ENCODE results near the gene PCDH9. TPM values are rescaled to one million over a fixed set of nuclear protein-coding genes. Genes with fewer than 3 reads are reported as not detected.

PCDH9 gene
- total and polyA plus RNA-seq, 2 experiments from 2014 or later = 0.31 to 0.52 TPM

- TF ChIP-seq, protein P1, sequence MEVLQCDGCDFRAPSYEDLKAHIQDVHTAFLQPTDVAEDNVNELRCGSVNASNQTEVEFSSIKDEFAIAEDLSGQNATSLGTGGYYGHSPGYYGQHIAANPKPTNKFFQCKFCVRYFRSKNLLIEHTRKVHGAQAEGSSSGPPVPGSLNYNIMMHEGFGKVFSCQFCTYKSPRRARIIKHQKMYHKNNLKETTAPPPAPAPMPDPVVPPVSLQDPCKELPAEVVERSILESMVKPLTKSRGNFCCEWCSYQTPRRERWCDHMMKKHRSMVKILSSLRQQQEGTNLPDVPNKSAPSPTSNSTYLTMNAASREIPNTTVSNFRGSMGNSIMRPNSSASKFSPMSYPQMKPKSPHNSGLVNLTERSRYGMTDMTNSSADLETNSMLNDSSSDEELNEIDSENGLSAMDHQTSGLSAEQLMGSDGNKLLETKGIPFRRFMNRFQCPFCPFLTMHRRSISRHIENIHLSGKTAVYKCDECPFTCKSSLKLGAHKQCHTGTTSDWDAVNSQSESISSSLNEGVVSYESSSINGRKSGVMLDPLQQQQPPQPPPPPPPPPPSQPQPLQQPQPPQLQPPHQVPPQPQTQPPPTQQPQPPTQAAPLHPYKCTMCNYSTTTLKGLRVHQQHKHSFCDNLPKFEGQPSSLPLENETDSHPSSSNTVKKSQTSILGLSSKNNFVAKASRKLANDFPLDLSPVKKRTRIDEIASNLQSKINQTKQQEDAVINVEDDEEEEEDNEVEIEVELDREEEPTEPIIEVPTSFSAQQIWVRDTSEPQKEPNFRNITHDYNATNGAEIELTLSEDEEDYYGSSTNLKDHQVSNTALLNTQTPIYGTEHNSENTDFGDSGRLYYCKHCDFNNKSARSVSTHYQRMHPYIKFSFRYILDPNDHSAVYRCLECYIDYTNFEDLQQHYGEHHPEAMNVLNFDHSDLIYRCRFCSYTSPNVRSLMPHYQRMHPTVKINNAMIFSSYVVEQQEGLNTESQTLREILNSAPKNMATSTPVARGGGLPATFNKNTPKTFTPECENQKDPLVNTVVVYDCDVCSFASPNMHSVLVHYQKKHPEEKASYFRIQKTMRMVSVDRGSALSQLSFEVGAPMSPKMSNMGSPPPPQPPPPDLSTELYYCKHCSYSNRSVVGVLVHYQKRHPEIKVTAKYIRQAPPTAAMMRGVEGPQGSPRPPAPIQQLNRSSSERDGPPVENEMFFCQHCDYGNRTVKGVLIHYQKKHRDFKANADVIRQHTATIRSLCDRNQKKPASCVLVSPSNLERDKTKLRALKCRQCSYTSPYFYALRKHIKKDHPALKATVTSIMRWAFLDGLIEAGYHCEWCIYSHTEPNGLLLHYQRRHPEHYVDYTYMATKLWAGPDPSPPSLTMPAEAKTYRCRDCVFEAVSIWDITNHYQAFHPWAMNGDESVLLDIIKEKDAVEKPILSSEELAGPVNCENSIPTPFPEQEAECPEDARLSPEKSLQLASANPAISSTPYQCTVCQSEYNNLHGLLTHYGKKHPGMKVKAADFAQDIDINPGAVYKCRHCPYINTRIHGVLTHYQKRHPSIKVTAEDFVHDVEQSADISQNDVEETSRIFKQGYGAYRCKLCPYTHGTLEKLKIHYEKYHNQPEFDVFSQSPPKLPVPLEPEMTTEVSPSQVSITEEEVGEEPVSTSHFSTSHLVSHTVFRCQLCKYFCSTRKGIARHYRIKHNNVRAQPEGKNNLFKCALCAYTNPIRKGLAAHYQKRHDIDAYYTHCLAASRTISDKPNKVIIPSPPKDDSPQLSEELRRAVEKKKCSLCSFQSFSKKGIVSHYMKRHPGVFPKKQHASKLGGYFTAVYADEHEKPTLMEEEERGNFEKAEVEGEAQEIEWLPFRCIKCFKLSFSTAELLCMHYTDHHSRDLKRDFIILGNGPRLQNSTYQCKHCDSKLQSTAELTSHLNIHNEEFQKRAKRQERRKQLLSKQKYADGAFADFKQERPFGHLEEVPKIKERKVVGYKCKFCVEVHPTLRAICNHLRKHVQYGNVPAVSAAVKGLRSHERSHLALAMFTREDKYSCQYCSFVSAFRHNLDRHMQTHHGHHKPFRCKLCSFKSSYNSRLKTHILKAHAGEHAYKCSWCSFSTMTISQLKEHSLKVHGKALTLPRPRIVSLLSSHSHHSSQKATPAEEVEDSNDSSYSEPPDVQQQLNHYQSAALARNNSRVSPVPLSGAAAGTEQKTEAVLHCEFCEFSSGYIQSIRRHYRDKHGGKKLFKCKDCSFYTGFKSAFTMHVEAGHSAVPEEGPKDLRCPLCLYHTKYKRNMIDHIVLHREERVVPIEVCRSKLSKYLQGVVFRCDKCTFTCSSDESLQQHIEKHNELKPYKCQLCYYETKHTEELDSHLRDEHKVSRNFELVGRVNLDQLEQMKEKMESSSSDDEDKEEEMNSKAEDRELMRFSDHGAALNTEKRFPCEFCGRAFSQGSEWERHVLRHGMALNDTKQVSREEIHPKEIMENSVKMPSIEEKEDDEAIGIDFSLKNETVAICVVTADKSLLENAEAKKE (CRISPR knock-in tag; IDR thresholded peaks at IDR 0.05) = no peak
- TF ChIP-seq JUNB (IDR thresholded peaks at IDR 0.05; ENCODE audit: unreplicated experiment) = no peak
- no peak for TF ChIP-seq ZNF331 (CRISPR knock-in tag; IDR thresholded peaks at IDR 0.05; ENCODE audit: low read depth)
These were observed 747.3 kb downstream of the PCDH9 start (continued) for GRCh38 chr13:66482836-66483235.

DNA sequence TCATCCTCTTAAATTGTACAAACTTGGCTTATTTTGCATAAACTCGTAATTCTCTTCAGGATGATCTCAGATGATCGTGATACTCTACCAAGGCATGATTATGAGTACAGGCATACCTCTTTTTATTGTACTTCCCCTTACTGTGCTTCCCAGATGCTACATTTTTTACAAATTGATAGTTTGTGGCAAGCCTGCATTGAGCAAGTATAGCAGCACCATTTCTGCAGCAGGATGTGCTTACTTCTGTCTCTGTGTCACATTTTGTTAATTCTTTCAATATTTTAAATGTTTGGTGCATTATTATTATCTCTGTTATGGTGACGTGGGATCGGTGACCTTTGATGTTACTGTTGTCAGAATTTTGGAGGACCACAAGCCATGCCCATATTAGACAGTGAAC, 752.3 kb downstream of the PCDH9 start:
- Mint-ChIP-seq H3K27me3 (ENCODE audit: insufficient read depth, low read depth, poor library complexity) (no peaks in the 10 kb centered on the region), H3K4me3 (no peak overlapping the region), H3K27ac (no peak overlapping the region), H3K9me3 (no peaks in the 10 kb centered on the region), H3K36me3 (ENCODE audit: low read depth) (0 out of 3 replicates have a peak, but pooled peaks cover 3% of the 10 kb centered on the region), H3K4me1 (no peaks in the 10 kb centered on the region)
- ATAC-seq (no peak), DNase-seq (ENCODE audit: low spot score) (no peak)
- Histone ChIP-seq H2AFZ (peak overlapping the region; percentile 64; the same call in 1 of the 2 replicates), H3K36me3 (ENCODE audit: insufficient read depth) (no peaks in the 10 kb centered on the region), H4K20me1 (replicated peaks; ENCODE audit: insufficient read depth) (no peaks in the 10 kb centered on the region), H3K4me3 (no peak overlapping the region), H3K4me1 (ENCODE audit: insufficient read depth) (no peaks in the 10 kb centered on the region), H3K9me2 (ENCODE audit: insufficient read depth) (no peaks in the 10 kb centered on the region; the same call in 1 of the 2 replicates), H3K79me2 (replicated peaks; ENCODE audit: insufficient read depth) (no peaks in the 10 kb centered on the region), H3F3A (replicated peaks; ENCODE audit: low read depth) (no peaks in the 10 kb centered on the region), H3K4me2 (no peak overlapping the region), H3K27ac (ENCODE audit: low read depth) (no peak overlapping the region), H3K27me3 (ENCODE audit: insufficient read depth) (no peaks in the 10 kb centered on the region)
- TF ChIP-seq CTCF (conservative IDR thresholded peaks at IDR 0.05; ENCODE audit: low read depth in 2 of 2) (no peak), ZNF114 (CRISPR knock-in tag; IDR thresholded peaks at IDR 0.05) (no peak), POLR2AphosphoS5 (IDR thresholded peaks at IDR 0.05; ENCODE audit: low read depth) (no peak), CREB1 (CRISPR knock-in tag; IDR thresholded peaks at IDR 0.05; ENCODE audit: low read depth) (no peak), STAT1 (IDR thresholded peaks at IDR 0.05; ENCODE audit: unreplicated experiment) (no peak), JUNB (IDR thresholded peaks at IDR 0.05; ENCODE audit: unreplicated experiment) (no peak)
- TF ChIP-seq, protein P1 (CRISPR knock-in tag; IDR thresholded peaks at IDR 0.05) = no peak

All from GM23338 (cell line).